Measurements from ENCODE around the gene CD1B.
"Not testable (repeated sequence)": the region's sequence is repeated elsewhere in the genome, so short reads cannot be mapped to it uniquely, and the experiment has no call there.

Gene CD1B

DNA sequence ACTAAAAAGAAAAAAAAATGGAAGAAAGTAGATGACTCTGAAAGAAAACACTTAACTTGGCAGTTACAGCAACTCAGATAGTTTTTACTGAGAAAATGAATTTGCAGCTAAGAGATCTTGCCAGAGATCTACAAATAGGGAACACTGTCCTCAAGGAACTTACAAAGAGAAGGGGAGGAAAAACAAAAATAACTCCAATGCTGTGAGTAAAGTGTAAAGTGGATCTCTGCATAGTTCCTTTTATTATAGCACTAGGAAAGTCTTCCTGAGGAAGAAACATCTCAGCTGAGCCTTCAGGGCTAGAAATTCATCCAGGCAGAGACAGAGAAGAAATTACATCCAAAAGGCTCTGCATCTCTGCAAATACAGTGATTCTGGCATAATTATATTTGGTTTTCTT, 3.9 kb downstream of the CD1B start:
- no peak for DNase-seq

DNA sequence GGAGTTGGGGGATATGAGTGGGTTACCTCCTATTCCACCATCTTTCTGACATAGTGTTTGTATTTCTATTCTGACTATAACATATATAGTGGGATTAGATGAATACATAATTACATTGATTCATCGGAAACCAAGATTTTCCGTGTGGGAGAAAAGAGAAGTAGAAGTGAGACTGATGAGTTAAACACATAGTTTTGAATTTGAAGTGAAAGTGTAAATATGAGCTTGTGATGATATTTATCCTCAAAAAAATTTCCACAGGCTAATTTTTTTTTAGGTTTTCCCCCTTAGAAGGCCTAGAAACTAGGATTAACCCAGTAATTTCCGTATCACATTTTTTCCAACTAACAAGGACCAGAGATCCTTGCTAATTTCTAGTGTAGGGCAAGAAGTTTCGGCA, 6.9 kb downstream of the CD1B start:
- DNase-seq = no peak

DNA sequence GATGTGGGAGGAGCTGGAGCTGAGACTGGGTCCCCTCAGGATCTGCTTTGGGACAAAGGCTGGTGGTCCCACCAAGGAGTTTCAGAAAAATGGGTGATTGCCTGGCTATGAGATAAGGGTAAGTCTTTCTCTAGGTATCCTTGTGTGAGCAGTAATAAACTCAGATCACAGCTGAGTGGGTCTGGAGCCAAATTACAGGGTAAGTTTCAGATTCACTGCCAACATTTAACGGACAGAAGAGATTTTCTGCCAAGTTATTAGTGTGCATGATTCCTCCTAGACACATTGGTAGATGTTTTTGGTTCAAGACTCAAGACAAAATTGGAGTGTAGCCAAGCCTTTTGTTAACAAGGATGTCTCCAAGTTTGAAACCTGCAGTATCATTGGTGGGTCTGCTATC, 7.5 kb downstream of the CD1B start:
- no peak for DNase-seq

DNA sequence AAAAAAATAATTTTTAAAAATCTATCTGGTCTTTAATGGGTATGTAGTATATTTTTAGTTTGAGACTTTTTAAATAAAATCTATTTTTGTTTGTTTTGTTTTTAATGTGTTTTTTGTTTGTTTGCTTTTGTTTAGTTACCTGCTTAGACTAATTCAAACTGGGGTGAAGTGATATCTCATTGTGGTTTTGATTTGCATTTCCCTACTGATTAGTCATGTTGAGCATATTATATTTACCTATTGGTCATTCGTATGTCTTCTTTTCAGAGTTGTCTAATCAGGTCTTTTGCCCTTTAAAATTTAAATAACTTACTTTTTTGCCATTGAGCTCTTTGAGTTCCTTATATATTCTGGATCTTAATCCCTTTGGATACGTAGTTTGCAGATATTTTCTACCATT, 20.3 kb downstream of the CD1B start:
- DNase-seq = no peak

DNA sequence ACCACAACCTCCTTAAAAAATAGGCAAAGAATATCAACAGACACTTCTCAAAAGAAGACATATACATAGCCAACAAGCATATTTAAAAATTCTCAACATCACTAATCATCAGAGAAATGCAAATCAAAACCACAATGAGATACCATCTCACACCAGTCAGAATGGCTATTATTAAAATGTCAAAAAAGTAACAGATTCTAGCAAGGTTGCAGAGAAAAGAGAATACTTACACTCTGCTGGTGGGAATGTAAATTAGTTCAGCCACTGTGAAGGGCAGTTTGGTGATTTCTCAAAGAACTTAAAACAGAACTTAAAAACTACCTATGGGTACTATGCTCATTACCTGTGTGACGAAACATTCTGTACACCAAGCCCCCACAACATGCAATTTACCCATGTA, 20.7 kb downstream of the CD1B start:
- DNase-seq = no peak

DNA sequence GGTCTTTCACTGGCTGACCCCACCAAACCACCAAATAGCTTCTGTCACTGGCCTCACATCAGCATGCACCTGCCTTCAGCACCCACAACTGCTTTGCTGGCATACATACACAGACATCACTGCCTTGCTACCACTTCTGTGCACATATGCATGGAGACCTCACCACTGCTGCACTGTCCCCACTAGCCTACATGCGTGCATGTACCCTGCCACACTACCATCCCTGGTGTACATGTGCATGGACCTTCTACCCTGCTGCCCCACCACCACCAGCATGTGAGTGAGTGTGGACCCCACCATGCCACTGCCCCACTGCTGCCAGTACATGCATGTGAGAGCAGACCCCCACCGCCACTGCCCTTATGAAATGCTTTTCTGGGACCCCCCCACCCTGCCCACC, 35.5 kb downstream of the CD1B start:
- DNase-seq = no peak

DNA sequence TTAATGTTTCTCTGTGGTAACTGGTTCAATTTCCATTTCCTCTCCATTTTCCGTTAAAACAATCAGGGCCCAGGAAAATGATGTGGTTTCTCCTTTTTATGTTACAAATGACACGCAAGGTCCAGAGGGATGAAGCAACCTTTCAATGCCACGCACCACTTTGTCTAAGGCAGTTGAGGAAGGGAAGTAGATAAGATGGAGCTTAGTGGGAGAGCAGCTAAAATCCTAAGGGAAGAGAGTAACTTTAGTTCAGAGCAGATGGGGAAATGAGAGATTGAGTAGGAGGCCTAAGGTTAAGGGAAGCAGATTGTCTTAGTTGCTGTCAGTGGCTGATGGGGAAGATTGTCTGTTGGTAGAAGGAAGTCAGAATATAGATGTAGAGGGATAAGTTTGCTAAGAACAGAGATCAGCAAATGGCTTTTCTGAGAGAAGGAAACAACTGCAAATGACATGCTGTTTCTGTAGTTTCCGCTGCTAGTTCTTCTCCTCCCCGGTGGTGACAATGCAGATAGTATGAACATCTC, 40.9 kb downstream of the CD1B start:
- no peak for DNase-seq

DNA sequence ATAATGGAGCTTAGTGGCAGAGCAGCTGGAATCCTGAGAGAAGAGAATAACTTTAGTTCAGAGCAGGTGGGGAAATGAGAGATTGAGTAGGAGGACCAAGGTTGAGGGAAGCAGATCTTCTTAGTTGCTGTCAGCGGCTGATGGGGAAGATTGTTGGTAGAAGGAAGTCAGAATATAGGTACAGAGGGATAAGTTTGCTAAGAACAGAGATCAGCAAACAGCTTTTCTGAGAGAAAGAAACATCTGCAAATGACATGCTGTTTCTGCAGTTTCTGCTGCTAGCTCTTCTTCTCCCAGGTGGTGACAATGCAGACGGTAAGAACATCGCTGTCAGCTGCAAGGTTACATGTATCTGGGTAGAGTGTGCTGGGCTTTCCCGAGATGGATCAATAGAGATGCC, 41.5 kb downstream of the CD1B start, which contains the start of gene CD1C:
TSS of gene CD1C (plus strand) at position 113 of the 400 bp plus-strand sequence. CDS start at position 255, 142 bp downstream.
- DNase-seq = no peak

DNA sequence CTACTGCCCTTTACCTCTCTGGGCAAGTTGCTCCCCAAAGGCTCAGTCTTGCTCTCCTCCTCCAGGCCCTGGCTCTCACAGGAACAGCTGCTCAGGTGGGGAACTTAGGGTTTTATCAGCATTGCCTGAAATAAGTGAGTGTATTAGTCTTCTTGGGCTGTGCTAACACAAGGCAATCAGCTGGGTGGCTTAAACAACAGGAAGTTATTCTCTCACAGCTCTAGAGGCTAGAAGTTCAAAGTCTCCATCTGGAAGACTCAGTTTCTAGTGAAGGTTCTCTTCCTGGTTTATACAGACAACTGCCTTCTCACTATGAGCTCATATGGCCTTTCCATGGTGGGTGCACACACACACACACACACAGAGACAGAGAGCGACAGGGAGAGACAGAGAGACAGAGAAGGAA, 44.4 kb downstream of the CD1B start:
- DNase-seq = no peak

DNA sequence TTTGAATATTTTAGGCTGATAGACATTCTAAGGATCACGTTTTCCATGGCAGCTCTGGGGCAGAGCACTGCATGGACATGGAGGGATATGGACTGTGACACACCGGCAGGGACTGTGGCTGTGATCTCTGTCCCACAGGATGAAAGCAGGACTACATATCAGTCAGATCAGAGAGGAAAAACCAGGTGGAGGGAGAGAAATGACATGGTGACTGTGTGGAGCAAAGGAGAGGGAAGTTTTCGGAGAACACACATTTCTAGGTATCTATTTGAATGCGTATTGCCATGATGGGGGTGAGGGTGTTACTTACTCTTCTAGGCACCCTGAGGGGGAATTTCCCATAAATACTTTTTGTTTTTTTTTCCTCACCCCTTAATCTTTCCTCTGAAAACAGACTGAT, 44.8 kb downstream of the CD1B start:
- no peak for DNase-seq

DNA sequence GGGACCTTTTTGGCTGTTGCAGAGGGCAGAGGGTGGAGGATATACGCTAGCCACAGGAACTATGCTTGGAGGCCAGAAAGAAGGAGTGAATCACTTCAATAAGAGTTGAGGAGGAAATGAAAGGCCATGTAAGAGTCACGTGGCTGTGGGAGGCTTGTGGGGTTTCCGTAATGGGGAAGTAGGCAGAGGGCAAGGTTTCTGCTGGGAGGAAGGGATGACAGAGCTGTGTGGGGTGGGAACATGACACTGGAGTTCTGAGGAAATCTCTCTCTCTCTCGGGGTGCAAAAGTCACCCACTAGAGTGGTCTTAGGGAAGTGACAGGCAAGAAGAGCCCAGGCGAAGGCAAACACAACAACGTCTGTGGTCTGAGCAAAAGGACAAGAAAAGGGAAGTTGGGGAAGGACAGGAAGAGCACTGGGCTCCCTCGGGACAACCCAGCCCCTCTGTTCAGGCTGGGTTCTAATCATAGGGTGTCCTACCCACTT, 45.5 kb downstream of the CD1B start:
- DNase-seq = no peak

DNA sequence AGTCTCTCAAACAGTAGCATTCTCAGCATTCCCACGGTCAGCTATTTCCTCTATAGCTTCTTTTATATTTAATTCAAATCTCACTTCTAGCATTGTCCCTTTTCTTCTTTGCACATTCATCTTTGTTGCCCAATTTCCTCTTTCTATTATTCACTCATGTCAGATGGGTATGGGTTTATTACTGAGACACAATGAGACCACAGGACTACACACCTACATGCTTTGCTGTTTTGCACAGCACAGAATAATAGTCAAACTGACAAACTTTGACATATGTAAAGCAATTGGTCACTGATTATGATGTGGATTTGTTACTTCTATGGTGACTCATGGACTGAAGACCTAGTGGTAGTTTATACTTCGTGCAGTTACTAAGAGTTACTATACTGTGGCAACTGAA, 47.4 kb downstream of the CD1B start:
- DNase-seq = no peak

DNA sequence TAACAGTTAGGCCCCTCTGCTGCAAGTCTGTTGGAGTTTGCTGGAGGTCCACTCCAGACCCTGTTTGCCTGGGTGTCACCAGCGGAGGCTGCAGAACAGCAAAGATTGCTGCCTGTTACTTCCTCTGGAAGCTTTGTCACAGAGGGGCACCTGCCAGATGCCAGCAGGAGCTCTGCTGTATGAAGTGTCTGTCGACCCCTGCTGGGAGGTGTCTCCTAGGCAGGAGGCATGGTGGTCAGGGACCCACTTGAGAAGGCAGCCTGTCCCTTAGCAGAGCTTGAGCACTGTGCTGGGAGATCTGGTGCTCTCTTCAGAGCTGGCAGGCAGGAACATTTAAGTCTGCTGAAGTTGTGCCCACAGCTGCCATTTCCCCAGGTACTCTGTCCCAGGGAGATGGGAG, 48.9 kb downstream of the CD1B start:
- DNase-seq = not testable (repeated sequence)

Data from NCI-H2171 treated with DMSO at 0.1 percent for 48 hours (cell line).